Stomach (tissue), 9 donors: ENCODE data around the gene DDC. TPM values are rescaled to one million over a fixed set of nuclear protein-coding genes. Genes with fewer than 3 reads are reported as not detected.

ENCODE experiments used
- DNase-seq, 2 donors: peaks; one replicate each; pipeline versions ENCODE4 v3.0.0 to v3.0.0-alpha.2; 2013 to 2019
- H3K27ac ChIP-seq, 5 donors: fragments of 200-600 bp in 4 of 5; sonication (generic) in 4 of 5; one replicate each; pipeline ENCODE4 v1.5.1; 2013 to 2019; ENCODE audit warnings: mild to moderate bottlenecking in 1 of 5, moderate library complexity in 1 of 5
- H3K27me3 ChIP-seq, 3 donors: fragments of 200-600 bp; sonication (generic); one replicate each; pipeline ENCODE4 v1.5.1; 2017 to 2019; ENCODE audit warnings: mixed run types in 1 of 3
- H3K36me3 ChIP-seq, 4 donors: fragments of 200-600 bp; sonication (generic); 1 replicate in 3 of 4; 2 replicates in 1 of 4; pipeline ENCODE4 v1.5.1; 2016 to 2019
- H3K4me1 ChIP-seq, 4 donors: fragments of 200-600 bp; sonication (generic); one replicate each; pipeline ENCODE4 v1.5.1; 2016 to 2019
- H3K4me3 ChIP-seq, 4 donors: fragments of 200-600 bp; sonication (generic) in 3 of 4; one replicate each; pipeline ENCODE4 v1.5.1; 2016 to 2019; ENCODE audit warnings: mild to moderate bottlenecking in 1 of 4
- H3K9me3 ChIP-seq, 4 donors: fragments of 200-600 bp; sonication (generic); one replicate each; pipeline ENCODE4 v1.5.1; 2016 to 2019
- EP300 ChIP-seq: sonication (generic); formaldehyde crosslinking; IDR thresholded peaks from one replicate; pipeline ENCODE4 v1.6.1; 2017; ENCODE audit warnings: antibody characterized with exemption
- POLR2A ChIP-seq, 4 donors: fragments of 450-650 bp; IDR thresholded peaks; one replicate each; pipeline ENCODE4 v1.6.1; 2016; ENCODE audit warnings: antibody characterized with exemption in 4 of 4, control low read depth in 2 of 4, mild to moderate bottlenecking in 1 of 4, moderate library complexity in 1 of 4
- POLR2AphosphoS5 ChIP-seq, 3 donors: sonication (generic); formaldehyde crosslinking; IDR thresholded peaks; one replicate each; pipeline ENCODE4 v1.6.1; 2016; ENCODE audit warnings: antibody characterized with exemption in 3 of 3
- WGBS, 5 donors: extraction: QIAGEN DNeasy Blood & Tissue Kit in 3 of 5; methylation state at CpG; one replicate each; pipeline versions ENCODE4 v1.1.5 to v1.1.7; 2013 to 2018; 5-methylcytosine and 5-hydroxymethylcytosine counted together
- intact Hi-C: fragments of 100-400 bp; cut with DNase I; formaldehyde crosslinking; loops from one replicate; pipeline ENCODE4 v1.15.1; 2023; ENCODE audit warnings: low total_unique reads
- polyA plus RNA-seq, 3 donors: library from polyadenylated mRNA; stranded (reverse); fragments of 200-250 nt; gene quantifications; one replicate each; pipeline ENCODE4 v1.2.3, GENCODE V29; 2013
- total RNA-seq, 5 donors: library from RNA; depleted of rRNA; stranded (reverse); fragments of >200 nt; gene quantifications; one replicate each; pipeline versions ENCODE4 v1.1.0 to v1.2.3, GENCODE V29; 2014 to 2016
- TF ChIP-seq, protein P1 (sequence below), 7 experiments: fragments of 450-650 bp in 4 of 7; fragments of 200-600 bp in 3 of 7; sonication (generic) in 3 of 7; IDR thresholded peaks; one replicate each; pipeline ENCODE4 v1.5.1; 2016 to 2019; ENCODE audit warnings: antibody characterized with exemption in 7 of 7, control low read depth in 2 of 7, mild to moderate bottlenecking in 1 of 7
- donor health status: healthy with polysubstance abuse.
- donor health status: Bipolar disorder and iron deficiency.
- donor health status: healthy.

Gene DDC
- total and polyA plus RNA-seq, 8 donors: 0.95 to 95.0 (median 4.7) TPM; not detected in 3

DNA sequence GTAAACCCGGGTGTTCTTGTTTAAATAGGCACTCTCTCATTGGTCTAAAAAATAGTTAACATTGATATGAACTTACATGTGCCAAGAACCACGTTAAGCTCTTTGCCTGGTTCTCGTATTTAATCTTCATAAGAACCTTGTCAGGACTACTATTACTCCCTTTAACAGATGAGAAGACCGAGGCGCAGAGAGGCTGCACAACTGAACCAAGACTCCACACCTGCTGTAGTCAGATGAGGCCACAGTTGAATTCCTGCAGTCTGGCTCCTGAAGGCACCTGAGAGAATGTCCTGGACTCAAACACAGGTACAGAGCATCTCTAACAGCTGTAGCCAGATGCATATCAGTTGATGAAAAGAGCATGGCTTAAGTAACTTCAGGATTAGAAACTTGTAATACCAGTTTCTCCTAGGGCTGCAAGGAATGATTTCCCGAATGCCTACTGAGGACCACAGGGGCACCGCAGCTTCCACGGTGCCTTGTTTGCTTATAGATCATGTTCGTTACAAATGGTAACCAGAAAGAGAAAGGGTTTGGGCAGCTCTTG is 9.5 kb downstream of the DDC start:
- intact Hi-C loops: no loop called here
- no peaks in the 10 kb centered on the region for H3K36me3 ChIP-seq
- TF ChIP-seq, protein P1, sequence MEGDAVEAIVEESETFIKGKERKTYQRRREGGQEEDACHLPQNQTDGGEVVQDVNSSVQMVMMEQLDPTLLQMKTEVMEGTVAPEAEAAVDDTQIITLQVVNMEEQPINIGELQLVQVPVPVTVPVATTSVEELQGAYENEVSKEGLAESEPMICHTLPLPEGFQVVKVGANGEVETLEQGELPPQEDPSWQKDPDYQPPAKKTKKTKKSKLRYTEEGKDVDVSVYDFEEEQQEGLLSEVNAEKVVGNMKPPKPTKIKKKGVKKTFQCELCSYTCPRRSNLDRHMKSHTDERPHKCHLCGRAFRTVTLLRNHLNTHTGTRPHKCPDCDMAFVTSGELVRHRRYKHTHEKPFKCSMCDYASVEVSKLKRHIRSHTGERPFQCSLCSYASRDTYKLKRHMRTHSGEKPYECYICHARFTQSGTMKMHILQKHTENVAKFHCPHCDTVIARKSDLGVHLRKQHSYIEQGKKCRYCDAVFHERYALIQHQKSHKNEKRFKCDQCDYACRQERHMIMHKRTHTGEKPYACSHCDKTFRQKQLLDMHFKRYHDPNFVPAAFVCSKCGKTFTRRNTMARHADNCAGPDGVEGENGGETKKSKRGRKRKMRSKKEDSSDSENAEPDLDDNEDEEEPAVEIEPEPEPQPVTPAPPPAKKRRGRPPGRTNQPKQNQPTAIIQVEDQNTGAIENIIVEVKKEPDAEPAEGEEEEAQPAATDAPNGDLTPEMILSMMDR (IDR thresholded peaks at IDR 0.05): no peak
- no peak for TF ChIP-seq POLR2AphosphoS5 (IDR thresholded peaks at IDR 0.05)
- no peak for TF ChIP-seq EP300
- no peak for TF ChIP-seq POLR2A (IDR thresholded peaks at IDR 0.05)
- H3K4me3 ChIP-seq: no peak overlapping the region
- peaks cover 0 to 26% (median 6%) of the 10 kb centered on the region in 4 donors for H3K4me1 ChIP-seq
- WGBS, 5 donors: 54 to 73% (median 64%) methylated on average over 9 of the region's 9 CpGs
- no peaks in the 10 kb centered on the region for H3K9me3 ChIP-seq
- peaks cover 0 to 11% (median 0%) of the 10 kb centered on the region in 3 donors for H3K27me3 ChIP-seq
- no peak overlapping the region for H3K27ac ChIP-seq
- DNase-seq: no peak

DNA sequence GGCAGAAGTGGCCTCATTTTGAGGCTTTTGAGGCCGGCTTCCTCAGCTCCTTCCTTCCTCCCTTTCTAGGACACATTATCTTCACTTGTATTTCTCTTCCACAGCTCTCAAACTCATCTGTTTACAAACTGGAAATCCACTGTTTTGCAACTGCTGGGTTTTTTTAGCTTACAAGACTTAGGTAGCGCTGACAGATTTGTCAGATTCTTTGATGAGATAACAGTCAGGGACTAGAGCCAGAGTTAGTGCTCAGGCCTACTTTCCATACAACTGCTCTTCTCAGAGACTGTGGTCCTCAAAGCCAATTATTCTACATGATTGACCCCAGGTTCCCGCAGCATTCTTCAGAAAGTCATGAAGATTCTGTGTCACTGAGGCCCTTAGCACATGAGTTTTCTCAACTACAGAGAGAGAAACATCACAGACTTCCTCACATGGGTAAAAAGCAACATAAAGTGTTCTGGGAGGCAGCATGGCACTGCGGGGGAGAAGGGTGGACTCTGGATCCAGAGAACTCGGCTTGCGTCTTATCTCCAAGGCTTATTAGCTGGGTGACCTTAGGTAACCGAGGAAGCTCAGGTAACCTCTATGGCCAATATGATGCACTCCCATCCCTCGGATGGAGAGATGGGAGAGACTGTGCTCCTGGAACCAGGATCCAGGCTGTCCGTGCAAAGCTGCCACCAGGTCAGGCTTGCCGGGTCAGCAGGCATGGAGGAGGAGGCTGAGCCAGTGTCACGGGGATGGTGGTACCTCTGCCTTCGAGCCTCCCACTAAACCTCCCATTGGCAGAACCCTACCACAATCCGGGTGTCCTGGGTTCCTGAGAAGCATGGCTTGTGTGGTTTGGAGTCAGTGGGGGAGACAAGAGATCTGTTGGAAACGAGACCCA is 10.5 kb downstream of the DDC start:
- no peaks in the 10 kb centered on the region for H3K36me3 ChIP-seq
- peaks cover 0 to 26% (median 6%) of the 10 kb centered on the region in 4 donors for H3K4me1 ChIP-seq
- no peak for DNase-seq
- intact Hi-C loops: no loop called here
- H3K27me3 ChIP-seq: peaks cover 0 to 3% (median 0%) of the 10 kb centered on the region in 3 donors
- no peaks in the 10 kb centered on the region for H3K9me3 ChIP-seq
- WGBS, 5 donors: 79 to 89% (median 84%) methylated on average over 14 of the region's 14 CpGs
- TF ChIP-seq EP300 (no peak), POLR2A (IDR thresholded peaks at IDR 0.05) (no peak), POLR2AphosphoS5 (IDR thresholded peaks at IDR 0.05) (no peak)
- TF ChIP-seq, protein P1 (IDR thresholded peaks at IDR 0.05): no peak
- H3K4me3 ChIP-seq: no peak overlapping the region
- no peak overlapping the region for H3K27ac ChIP-seq

DNA sequence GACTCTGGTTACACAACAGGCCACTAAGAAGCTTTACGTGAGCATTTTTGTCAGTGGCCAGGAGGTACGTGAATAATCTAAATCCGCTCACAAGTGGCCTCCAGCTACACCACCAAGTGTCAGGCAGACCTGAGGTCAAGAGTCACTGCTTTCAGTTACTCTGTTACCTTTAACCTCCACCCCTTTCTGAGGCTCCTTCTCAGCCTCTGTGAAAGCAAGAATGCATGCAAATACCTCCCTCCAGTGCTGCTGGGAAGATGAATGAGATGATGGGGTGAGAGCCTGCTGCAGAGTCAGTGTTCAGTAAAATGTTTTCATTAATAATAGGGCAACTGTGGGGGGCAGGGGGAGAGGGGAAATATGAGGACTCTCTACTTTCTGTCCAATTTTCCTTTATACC is 11.2 kb downstream of the DDC start:
- intact Hi-C loops: no loop called here
- Histone ChIP-seq H3K4me1 (peaks cover 0 to 26% (median 6%) of the 10 kb centered on the region in 4 donors), H3K9me3 (no peaks in the 10 kb centered on the region), H3K27me3 (no peaks in the 10 kb centered on the region), H3K27ac (no peak overlapping the region), H3K36me3 (no peaks in the 10 kb centered on the region), H3K4me3 (no peak overlapping the region)
- WGBS, 5 donors: 37 to 54% (median 49%) methylated on average over 3 of the region's 3 CpGs
- TF ChIP-seq POLR2AphosphoS5 (IDR thresholded peaks at IDR 0.05): no peak
- no peak for TF ChIP-seq EP300
- TF ChIP-seq, protein P1 (IDR thresholded peaks at IDR 0.05): no peak
- no peak for TF ChIP-seq POLR2A (IDR thresholded peaks at IDR 0.05)
- DNase-seq: no peak

DNA sequence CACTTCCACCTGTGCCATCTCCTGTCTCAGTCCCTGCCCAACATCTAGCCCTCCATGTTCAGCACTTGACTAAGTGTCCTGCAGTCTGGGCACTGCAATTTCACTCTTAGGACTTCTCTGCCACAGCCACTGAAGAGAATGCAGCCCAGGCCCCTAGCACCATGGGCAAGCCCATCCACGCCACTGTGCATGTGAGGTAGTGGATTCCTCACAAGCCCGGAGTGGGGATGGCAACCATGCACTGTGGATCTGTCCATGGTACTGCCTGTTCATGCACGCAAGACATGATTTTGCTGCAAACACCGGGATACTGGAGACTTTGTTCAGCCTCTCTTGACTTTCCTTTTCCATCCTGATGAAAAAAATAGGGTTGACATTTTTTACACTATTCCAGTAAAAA is 12.3 kb downstream of the DDC start:
- WGBS, 5 donors: 27 to 32% (median 30%) methylated on average over 4 of the region's 4 CpGs
- H3K9me3 ChIP-seq: no peaks in the 10 kb centered on the region
- peak in 1 of 2 donors; percentile 85 for DNase-seq
- no peak for TF ChIP-seq POLR2A (IDR thresholded peaks at IDR 0.05)
- no peak for TF ChIP-seq EP300
- TF ChIP-seq, protein P1 (IDR thresholded peaks at IDR 0.05): no peak
- no peak for TF ChIP-seq POLR2AphosphoS5 (IDR thresholded peaks at IDR 0.05)
- no peaks in the 10 kb centered on the region for H3K36me3 ChIP-seq
- H3K4me1 ChIP-seq: peaks cover 0 to 26% (median 6%) of the 10 kb centered on the region in 4 donors
- no peak overlapping the region for H3K27ac ChIP-seq
- H3K27me3 ChIP-seq: no peaks in the 10 kb centered on the region
- intact Hi-C loops: no loop called here
- H3K4me3 ChIP-seq: no peak overlapping the region
